Measurements from ENCODE around the gene SLC35A3.

The SLC35A3 gene

DNA sequence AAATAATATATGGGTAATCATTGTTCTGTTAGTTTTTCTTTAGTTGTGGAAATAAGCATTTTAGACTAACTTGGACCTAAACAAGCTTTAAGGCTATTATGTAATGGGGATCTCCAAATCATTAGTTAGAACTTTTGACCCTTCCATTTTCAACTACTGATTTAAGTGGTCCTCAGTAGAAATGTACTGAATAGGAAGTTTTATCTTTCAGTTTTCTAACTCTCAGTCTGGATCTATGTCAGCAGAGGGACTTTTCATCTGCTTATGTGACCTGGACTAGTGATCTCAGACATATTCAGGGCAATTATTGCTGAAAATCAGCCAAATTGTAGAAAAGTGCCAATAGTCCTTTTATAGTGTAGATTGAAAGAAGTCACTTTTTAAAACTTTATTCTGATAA lies 106.9 kb downstream of the SLC35A3 start:
- ATAC-seq (ENCODE audit: insufficient read depth, low read depth) (no peak), DNase-seq (no peak)
- no peak overlapping the region for H3K27ac ChIP-seq (ENCODE audit: low read length)
- TF ChIP-seq EZH2 (IDR thresholded peaks at IDR 0.05; ENCODE audit: borderline replicate concordance, low read depth, low read length, severe bottlenecking) = no peak
- TF ChIP-seq, protein P1, sequence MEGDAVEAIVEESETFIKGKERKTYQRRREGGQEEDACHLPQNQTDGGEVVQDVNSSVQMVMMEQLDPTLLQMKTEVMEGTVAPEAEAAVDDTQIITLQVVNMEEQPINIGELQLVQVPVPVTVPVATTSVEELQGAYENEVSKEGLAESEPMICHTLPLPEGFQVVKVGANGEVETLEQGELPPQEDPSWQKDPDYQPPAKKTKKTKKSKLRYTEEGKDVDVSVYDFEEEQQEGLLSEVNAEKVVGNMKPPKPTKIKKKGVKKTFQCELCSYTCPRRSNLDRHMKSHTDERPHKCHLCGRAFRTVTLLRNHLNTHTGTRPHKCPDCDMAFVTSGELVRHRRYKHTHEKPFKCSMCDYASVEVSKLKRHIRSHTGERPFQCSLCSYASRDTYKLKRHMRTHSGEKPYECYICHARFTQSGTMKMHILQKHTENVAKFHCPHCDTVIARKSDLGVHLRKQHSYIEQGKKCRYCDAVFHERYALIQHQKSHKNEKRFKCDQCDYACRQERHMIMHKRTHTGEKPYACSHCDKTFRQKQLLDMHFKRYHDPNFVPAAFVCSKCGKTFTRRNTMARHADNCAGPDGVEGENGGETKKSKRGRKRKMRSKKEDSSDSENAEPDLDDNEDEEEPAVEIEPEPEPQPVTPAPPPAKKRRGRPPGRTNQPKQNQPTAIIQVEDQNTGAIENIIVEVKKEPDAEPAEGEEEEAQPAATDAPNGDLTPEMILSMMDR (IDR thresholded peaks at IDR 0.05; ENCODE audit: borderline replicate concordance, extremely low read depth, low read length, poor library complexity, severe bottlenecking) = no peak
- no peak overlapping the region for H3K9ac ChIP-seq (ENCODE audit: low read depth, low read length)
- H3K79me2 ChIP-seq (ENCODE audit: insufficient read depth, low read length) = no peaks in the 10 kb centered on the region
- no peak overlapping the region for H3K4me3 ChIP-seq (ENCODE audit: low read depth in 1 of 2, low read length in 2 of 2)
- 0 out of 2 replicates have a peak, but pooled peaks cover 2% of the 10 kb centered on the region for H4K20me1 ChIP-seq (ENCODE audit: insufficient read depth, low read length)
- no peaks in the 10 kb centered on the region for H3K27me3 ChIP-seq (ENCODE audit: insufficient read depth, low read length, poor library complexity)
- no peak overlapping the region for H2AFZ ChIP-seq (ENCODE audit: low read depth, low read length)
- no peaks in the 10 kb centered on the region for H3K4me1 ChIP-seq (ENCODE audit: insufficient read depth, low read length)
- H3K36me3 ChIP-seq (ENCODE audit: insufficient read depth, low read length) = peaks cover 95% of the 10 kb centered on the region
- no peaks in the 10 kb centered on the region for H3K9me3 ChIP-seq (ENCODE audit: insufficient read depth, low read length, severe bottlenecking)
- no peak overlapping the region for H3K4me2 ChIP-seq (ENCODE audit: insufficient read depth, low read length)

GRCh38 chr1:100077531-100077930 lies 107.7 kb downstream of the SLC35A3 start:
- DNase-seq (no peak), ATAC-seq (ENCODE audit: insufficient read depth, low read depth) (no peak)
- peaks cover 94% of the 10 kb centered on the region for H3K36me3 ChIP-seq (ENCODE audit: insufficient read depth, low read length)

GRCh38 chr1:100080331-100080730 lies 110.5 kb downstream of the SLC35A3 start:
- DNase-seq = no peak
- H3K4me3 ChIP-seq (ENCODE audit: low read depth in 1 of 2, low read length in 2 of 2) = no peak overlapping the region
- TF ChIP-seq, protein P1 (IDR thresholded peaks at IDR 0.05; ENCODE audit: borderline replicate concordance, extremely low read depth, low read length, poor library complexity, severe bottlenecking) = no peak
- no peak for TF ChIP-seq EZH2 (IDR thresholded peaks at IDR 0.05; ENCODE audit: borderline replicate concordance, low read depth, low read length, severe bottlenecking)
- 0 out of 2 replicates have a peak, but pooled peaks cover 2% of the 10 kb centered on the region for H4K20me1 ChIP-seq (ENCODE audit: insufficient read depth, low read length)
- no peak for ATAC-seq (ENCODE audit: insufficient read depth, low read depth)
- H3K79me2 ChIP-seq (ENCODE audit: insufficient read depth, low read length) = peaks cover 3% of the 10 kb centered on the region; the same call in 1 of the 2 replicates
- no peaks in the 10 kb centered on the region for H3K27me3 ChIP-seq (ENCODE audit: insufficient read depth, low read length, poor library complexity)
- H3K9ac ChIP-seq (ENCODE audit: low read depth, low read length) = no peak overlapping the region
- H2AFZ ChIP-seq (ENCODE audit: low read depth, low read length) = no peak overlapping the region
- no peaks in the 10 kb centered on the region for H3K4me1 ChIP-seq (ENCODE audit: insufficient read depth, low read length)
- H3K27ac ChIP-seq (ENCODE audit: low read length) = no peak overlapping the region
- H3K36me3 ChIP-seq (ENCODE audit: insufficient read depth, low read length) = peaks cover 93% of the 10 kb centered on the region
- H3K4me2 ChIP-seq (ENCODE audit: insufficient read depth, low read length) = no peak overlapping the region
- H3K9me3 ChIP-seq (ENCODE audit: insufficient read depth, low read length, severe bottlenecking) = no peaks in the 10 kb centered on the region

More at GRCh38 chr1:100077531-100077930, 107.7 kb downstream of the SLC35A3 start:
- Histone ChIP-seq H2AFZ (ENCODE audit: low read depth, low read length) (no peak overlapping the region), H3K27me3 (ENCODE audit: insufficient read depth, low read length, poor library complexity) (no peaks in the 10 kb centered on the region), H3K9me3 (ENCODE audit: insufficient read depth, low read length, severe bottlenecking) (no peaks in the 10 kb centered on the region), H3K4me3 (ENCODE audit: low read depth in 1 of 2, low read length in 2 of 2) (no peak overlapping the region), H3K27ac (ENCODE audit: low read length) (no peak overlapping the region), H4K20me1 (ENCODE audit: insufficient read depth, low read length) (0 out of 2 replicates have a peak, but pooled peaks cover 2% of the 10 kb centered on the region), H3K4me1 (ENCODE audit: insufficient read depth, low read length) (no peaks in the 10 kb centered on the region), H3K9ac (ENCODE audit: low read depth, low read length) (no peak overlapping the region), H3K79me2 (ENCODE audit: insufficient read depth, low read length) (peaks cover 3% of the 10 kb centered on the region; the same call in 1 of the 2 replicates), H3K4me2 (ENCODE audit: insufficient read depth, low read length) (no peak overlapping the region)
- no peak for TF ChIP-seq EZH2 (IDR thresholded peaks at IDR 0.05; ENCODE audit: borderline replicate concordance, low read depth, low read length, severe bottlenecking)
- TF ChIP-seq, protein P1 (IDR thresholded peaks at IDR 0.05; ENCODE audit: borderline replicate concordance, extremely low read depth, low read length, poor library complexity, severe bottlenecking) = no peak
